Transverse colon (tissue), 4 donors: Measurements from ENCODE around the gene IRF4. TPM values are rescaled to one million over a fixed set of nuclear protein-coding genes. Genes with fewer than 3 reads are reported as not detected.

Experiments
- DNase-seq: peaks from one replicate; pipeline ENCODE4 v3.0.0-alpha.2; 2019
- H3K27ac ChIP-seq, 4 donors: fragments of 200-600 bp; sonication (generic); 2 replicates each; pipeline ENCODE4 v1.5.1; 2016 to 2018; ENCODE audit warnings: inconsistent platforms in 4 of 4
- H3K27me3 ChIP-seq: fragments of 200-600 bp; sonication (generic); 2 replicates; pipeline ENCODE4 v1.5.1; 2017; ENCODE audit warnings: inconsistent platforms
- H3K36me3 ChIP-seq, 4 donors: fragments of 200-600 bp; sonication (generic); 2 replicates each; pipeline ENCODE4 v1.5.1; 2017 to 2019; ENCODE audit warnings: inconsistent platforms in 4 of 4
- H3K4me1 ChIP-seq, 4 donors: fragments of 200-600 bp; sonication (generic); 2 replicates each; pipeline ENCODE4 v1.5.1; 2017 to 2020; ENCODE audit warnings: inconsistent platforms in 4 of 4
- H3K4me3 ChIP-seq, 4 donors: fragments of 200-600 bp; sonication (generic); 1 replicate in 1 of 4; 2 replicates in 3 of 4; pipeline versions ENCODE4 v1.5.1 to v1.6.1; 2017 to 2019; ENCODE audit warnings: inconsistent platforms in 4 of 4
- H3K9me3 ChIP-seq, 2 donors: fragments of 200-600 bp; sonication (generic); 2 replicates each; pipeline ENCODE4 v1.5.1; 2017 to 2019; ENCODE audit warnings: inconsistent platforms in 2 of 2
- CTCF ChIP-seq, 5 experiments: fragments of 200-600 bp in 3 of 5; fragments of 450-650 bp in 2 of 5; sonication (generic) in 3 of 5; IDR thresholded peaks; 1 replicate in 2 of 5; 2 replicates in 3 of 5; pipeline ENCODE4 v1.5.1; 2016 to 2017; ENCODE audit warnings: antibody characterized with exemption in 5 of 5, inconsistent platforms in 3 of 5, mild to moderate bottlenecking in 2 of 5, moderate library complexity in 1 of 5
- EP300 ChIP-seq: sonication (generic); formaldehyde crosslinking; IDR thresholded peaks from one replicate; pipeline ENCODE4 v1.6.1; 2017; ENCODE audit warnings: antibody characterized with exemption, low read depth
- POLR2A ChIP-seq: fragments of 450-650 bp; IDR thresholded peaks from one replicate; pipeline ENCODE4 v1.6.1; 2016; ENCODE audit warnings: antibody characterized with exemption, mild to moderate bottlenecking, moderate library complexity
- POLR2AphosphoS5 ChIP-seq, 3 donors: sonication (generic); formaldehyde crosslinking; IDR thresholded peaks; one replicate each; pipeline ENCODE4 v1.6.1; 2016; ENCODE audit warnings: antibody characterized with exemption in 3 of 3
- WGBS, 2 donors: methylation state at CpG; one replicate each; pipeline ENCODE4 v1.1.5; 2018; ENCODE audit warnings: low coverage in 1 of 2; 5-methylcytosine and 5-hydroxymethylcytosine counted together
- in situ Hi-C, 4 donors: fragments of 200-750 bp; cut with MboI; loops; one replicate each; pipeline versions ENCODE4 v1.15.0 to v1.15.1; 2017; ENCODE audit warnings: low sequenced_read_pairs in 3 of 4, low pct_ligation_motif_present in 1 of 4, low pct_unique_long_range_greater_than_20kb in 1 of 4
- intact Hi-C: fragments of 100-400 bp; cut with DNase I; formaldehyde crosslinking; loops from one replicate; pipeline ENCODE4 v1.15.1; 2023; ENCODE audit warnings: low total_unique reads
- total RNA-seq, 4 donors: library from RNA; depleted of rRNA; stranded (reverse); fragments of >200 nt; gene quantifications; one replicate each; pipeline ENCODE4 v1.1.0, GENCODE V29; 2016

Gene IRF4
- total RNA-seq, 4 donors from 2014 or later: 0.40 to 18.4 (median 4.3) TPM

GRCh38 chr6:355373-356208, 36.0 kb upstream of the IRF4 start:
- 67 to 69% methylated on average over 8 to 9 of the region's 9 CpGs for WGBS, 2 donors
- intact Hi-C loops: no loop called here
- no peak for TF ChIP-seq CTCF (IDR thresholded peaks at IDR 0.05)
- no peaks in the 10 kb centered on the region for H3K4me1 ChIP-seq
- H3K9me3 ChIP-seq: no peaks in the 10 kb centered on the region
- no peaks in the 10 kb centered on the region for H3K27me3 ChIP-seq
- in situ Hi-C loops: no loop called here
- no peak for DNase-seq
- H3K4me3 ChIP-seq: no peak overlapping the region
- no peaks in the 10 kb centered on the region for H3K36me3 ChIP-seq
- H3K27ac ChIP-seq: no peak overlapping the region

DNA sequence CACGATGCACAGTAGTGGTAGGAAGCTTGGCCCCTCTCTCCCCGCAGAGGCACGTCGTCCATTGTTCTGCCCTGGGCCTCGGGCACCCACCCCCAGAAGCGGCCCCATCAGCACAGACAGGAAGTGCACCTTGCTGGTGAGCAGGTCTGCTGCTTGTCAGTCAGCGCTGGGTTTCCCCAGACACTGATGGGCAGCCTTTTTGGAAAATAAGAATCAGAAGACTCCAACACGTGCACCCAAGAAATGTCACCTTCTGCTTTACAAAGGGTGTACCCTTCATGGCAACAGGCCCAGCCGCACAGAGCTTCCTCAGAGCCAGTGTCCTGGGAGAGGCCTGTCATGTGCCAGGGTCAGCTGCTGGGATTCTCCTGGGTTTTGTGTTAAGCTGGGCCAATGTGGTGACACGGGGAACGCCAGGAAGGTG, 34.7 kb upstream of the IRF4 start:
- Histone ChIP-seq H3K4me1 (no peaks in the 10 kb centered on the region), H3K4me3 (no peak overlapping the region), H3K27ac (no peak overlapping the region), H3K9me3 (no peaks in the 10 kb centered on the region), H3K27me3 (no peaks in the 10 kb centered on the region), H3K36me3 (no peaks in the 10 kb centered on the region)
- intact Hi-C loops (no loop called here), in situ Hi-C loops (no loop called here)
- DNase-seq: no peak
- 80 to 100% methylated on average over 4 to 11 of the region's 11 CpGs for whole genome bisulfite sequencing, 2 donors
- no peak for TF ChIP-seq POLR2A
- TF ChIP-seq CTCF (IDR thresholded peaks at IDR 0.05): no peak
- no peak for TF ChIP-seq POLR2AphosphoS5 (IDR thresholded peaks at IDR 0.05)
- no peak for TF ChIP-seq EP300

DNA sequence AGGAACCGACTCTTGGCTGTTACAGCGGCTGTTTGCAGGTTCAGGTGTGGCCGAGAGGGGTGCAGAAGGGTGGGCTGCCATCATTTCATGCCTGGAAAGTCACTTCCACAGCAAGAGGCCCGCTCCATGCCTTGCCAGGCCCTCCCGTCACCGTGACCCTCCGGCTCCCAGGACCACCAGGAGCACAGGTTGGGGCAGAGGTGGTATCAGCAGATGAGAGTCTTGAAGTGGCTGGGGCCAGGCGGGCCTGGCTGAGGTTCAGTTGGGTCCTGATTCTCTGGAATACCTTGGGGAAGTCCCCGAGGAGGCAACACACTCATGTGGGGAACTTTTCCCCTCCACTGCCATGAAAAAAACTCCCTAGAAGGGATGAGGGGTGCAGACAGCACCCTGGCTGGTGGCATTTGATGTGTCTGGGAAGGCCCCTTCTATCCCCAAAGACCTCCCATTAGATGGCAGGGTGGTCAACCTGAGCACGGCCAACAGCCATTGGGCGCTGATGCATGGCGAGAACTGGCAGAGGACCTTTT, 34.2 kb upstream of the IRF4 start:
- no peak for DNase-seq
- no peak overlapping the region for H3K27ac ChIP-seq
- WGBS, 2 donors: 63 to 87% methylated on average over 2 to 12 of the region's 12 CpGs
- no peaks in the 10 kb centered on the region for H3K36me3 ChIP-seq
- in situ Hi-C loops: no loop called here
- no peaks in the 10 kb centered on the region for H3K27me3 ChIP-seq
- H3K9me3 ChIP-seq: no peaks in the 10 kb centered on the region
- TF ChIP-seq CTCF (IDR thresholded peaks at IDR 0.05) (no peak), POLR2A (no peak), EP300 (no peak), POLR2AphosphoS5 (IDR thresholded peaks at IDR 0.05) (no peak)
- intact Hi-C loops: no loop called here
- no peaks in the 10 kb centered on the region for H3K4me1 ChIP-seq
- no peak overlapping the region for H3K4me3 ChIP-seq

- H3K4me3 ChIP-seq: no peak overlapping the region
- TF ChIP-seq EP300 (no peak), POLR2AphosphoS5 (IDR thresholded peaks at IDR 0.05) (no peak), CTCF (IDR thresholded peaks at IDR 0.05) (no peak), POLR2A (no peak)
- no peak overlapping the region for H3K27ac ChIP-seq
- no peaks in the 10 kb centered on the region for H3K36me3 ChIP-seq
- DNase-seq: no peak
- no peaks in the 10 kb centered on the region for H3K27me3 ChIP-seq
- WGBS, 2 donors: 60 to 82% methylated on average over 2 to 13 of the region's 13 CpGs
- no peaks in the 10 kb centered on the region for H3K9me3 ChIP-seq
- in situ Hi-C loops (no loop called here), intact Hi-C loops (no loop called here)
- H3K4me1 ChIP-seq: no peaks in the 10 kb centered on the region
Measured at GRCh38 chr6:357791-358341, 33.7 kb upstream of the IRF4 start.
